Measurements from ENCODE around the gene PRSS16.

Gene PRSS16

DNA sequence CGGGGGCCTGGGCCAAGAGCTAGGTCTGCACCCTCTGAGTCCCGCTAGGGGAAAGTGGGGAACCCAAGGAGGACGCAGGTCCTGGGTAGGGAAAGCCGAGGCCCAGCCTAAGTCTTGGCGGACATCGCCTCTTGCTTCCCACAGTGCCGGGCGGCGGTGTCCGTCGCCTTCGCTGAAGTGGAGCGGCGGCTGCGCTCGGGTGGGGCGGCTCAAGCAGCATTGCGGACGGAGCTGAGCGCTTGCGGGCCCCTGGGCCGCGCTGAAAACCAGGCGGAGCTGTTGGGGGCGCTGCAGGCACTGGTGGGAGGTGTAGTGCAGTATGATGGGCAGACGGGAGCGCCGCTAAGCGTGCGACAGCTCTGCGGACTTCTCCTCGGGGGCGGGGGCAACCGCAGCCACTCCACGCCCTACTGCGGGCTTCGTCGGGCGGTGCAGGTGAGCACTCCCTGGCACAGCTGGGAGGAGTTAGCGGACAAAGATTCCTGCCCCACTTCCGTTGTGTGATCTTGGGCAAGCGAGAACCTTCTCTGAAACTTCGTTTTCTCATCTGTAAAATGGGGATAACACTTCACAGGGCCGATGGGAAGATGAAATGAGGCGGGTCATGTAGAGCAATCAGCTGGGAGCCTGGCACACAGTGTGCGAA is 4.2 kb downstream of the PRSS16 start:
- Histone ChIP-seq H3K9me2 (ENCODE audit: low read depth, low read length) (no peaks in the 10 kb centered on the region), H2AFZ (ENCODE audit: low read length) (no peak overlapping the region), H3K27ac (ENCODE audit: low read depth, low read length, poor library complexity, severe bottlenecking) (no peak overlapping the region)

DNA sequence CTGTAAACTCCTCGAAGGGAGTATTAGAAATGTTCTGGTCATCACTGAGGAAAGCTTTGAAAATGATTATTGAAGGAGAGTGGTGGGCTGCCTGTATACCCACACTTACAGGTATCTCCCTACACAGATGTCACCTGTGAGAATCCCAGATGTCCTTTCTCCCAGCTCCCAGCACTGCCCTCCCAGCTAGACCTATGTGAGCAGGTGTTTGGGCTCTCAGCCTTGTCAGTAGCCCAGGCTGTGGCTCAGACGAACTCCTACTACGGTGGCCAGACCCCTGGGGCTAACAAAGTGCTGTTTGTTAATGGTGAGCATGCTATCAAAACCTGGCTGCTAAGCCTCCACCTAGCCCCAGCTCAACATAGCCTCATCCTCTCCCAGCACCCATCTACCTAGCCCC is 7.1 kb downstream of the PRSS16 start:
- Histone ChIP-seq H3K4me2 (ENCODE audit: low read length) (no peak overlapping the region), H3K9me3 (ENCODE audit: low read length) (no peaks in the 10 kb centered on the region), H3K27ac (ENCODE audit: low read depth, low read length, poor library complexity, severe bottlenecking) (no peak overlapping the region), H3K36me3 (ENCODE audit: insufficient read depth, low read length) (no peaks in the 10 kb centered on the region), H3K9me2 (ENCODE audit: low read depth, low read length) (no peaks in the 10 kb centered on the region), H3F3A (ENCODE audit: insufficient read depth, low read length) (no peaks in the 10 kb centered on the region), H3K9ac (ENCODE audit: low read length) (no peak overlapping the region), H4K20me1 (ENCODE audit: insufficient read depth, low read length) (no peaks in the 10 kb centered on the region), H3K27me3 (ENCODE audit: insufficient read depth, low read length) (no peaks in the 10 kb centered on the region), H3K4me3 (ENCODE audit: low read depth, low read length, poor library complexity, severe bottlenecking) (no peak overlapping the region), H2AFZ (ENCODE audit: low read length) (no peak overlapping the region), H3K4me1 (ENCODE audit: insufficient read depth, low read length, severe bottlenecking) (peaks cover 17% of the 10 kb centered on the region), H3K79me2 (ENCODE audit: insufficient read depth, low read length) (no peaks in the 10 kb centered on the region)
- TF ChIP-seq EZH2 (IDR thresholded peaks at IDR 0.05; ENCODE audit: borderline replicate concordance, low read length), result no peak
- TF ChIP-seq, protein P1, sequence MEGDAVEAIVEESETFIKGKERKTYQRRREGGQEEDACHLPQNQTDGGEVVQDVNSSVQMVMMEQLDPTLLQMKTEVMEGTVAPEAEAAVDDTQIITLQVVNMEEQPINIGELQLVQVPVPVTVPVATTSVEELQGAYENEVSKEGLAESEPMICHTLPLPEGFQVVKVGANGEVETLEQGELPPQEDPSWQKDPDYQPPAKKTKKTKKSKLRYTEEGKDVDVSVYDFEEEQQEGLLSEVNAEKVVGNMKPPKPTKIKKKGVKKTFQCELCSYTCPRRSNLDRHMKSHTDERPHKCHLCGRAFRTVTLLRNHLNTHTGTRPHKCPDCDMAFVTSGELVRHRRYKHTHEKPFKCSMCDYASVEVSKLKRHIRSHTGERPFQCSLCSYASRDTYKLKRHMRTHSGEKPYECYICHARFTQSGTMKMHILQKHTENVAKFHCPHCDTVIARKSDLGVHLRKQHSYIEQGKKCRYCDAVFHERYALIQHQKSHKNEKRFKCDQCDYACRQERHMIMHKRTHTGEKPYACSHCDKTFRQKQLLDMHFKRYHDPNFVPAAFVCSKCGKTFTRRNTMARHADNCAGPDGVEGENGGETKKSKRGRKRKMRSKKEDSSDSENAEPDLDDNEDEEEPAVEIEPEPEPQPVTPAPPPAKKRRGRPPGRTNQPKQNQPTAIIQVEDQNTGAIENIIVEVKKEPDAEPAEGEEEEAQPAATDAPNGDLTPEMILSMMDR (IDR thresholded peaks at IDR 0.05; ENCODE audit: low read length), result no peak

More for the DNA sequence above, 4.2 kb downstream of the PRSS16 start:
- H3K79me2 ChIP-seq (ENCODE audit: insufficient read depth, low read length), result no peaks in the 10 kb centered on the region
- H3K27me3 ChIP-seq (ENCODE audit: insufficient read depth, low read length), result no peaks in the 10 kb centered on the region
- no peaks in the 10 kb centered on the region for H3K36me3 ChIP-seq (ENCODE audit: insufficient read depth, low read length)
- H3K9me3 ChIP-seq (ENCODE audit: low read length), result no peaks in the 10 kb centered on the region
- peak overlapping the region; percentile 47; the same call in 1 of the 2 replicates for H3K9ac ChIP-seq (ENCODE audit: low read length)
- H4K20me1 ChIP-seq (ENCODE audit: insufficient read depth, low read length), result no peaks in the 10 kb centered on the region
- peak overlapping the region; percentile 71 for H3K4me3 ChIP-seq (ENCODE audit: low read depth, low read length, poor library complexity, severe bottlenecking)
- TF ChIP-seq, protein P1 (IDR thresholded peaks at IDR 0.05; ENCODE audit: low read length), result peak; percentile 67
- no peak for TF ChIP-seq EZH2 (IDR thresholded peaks at IDR 0.05; ENCODE audit: borderline replicate concordance, low read length)
- peaks cover 17% of the 10 kb centered on the region for H3K4me1 ChIP-seq (ENCODE audit: insufficient read depth, low read length, severe bottlenecking)
- no peaks in the 10 kb centered on the region for H3F3A ChIP-seq (ENCODE audit: insufficient read depth, low read length)
- peak overlapping the region; percentile 66 for H3K4me2 ChIP-seq (ENCODE audit: low read length)

DNA sequence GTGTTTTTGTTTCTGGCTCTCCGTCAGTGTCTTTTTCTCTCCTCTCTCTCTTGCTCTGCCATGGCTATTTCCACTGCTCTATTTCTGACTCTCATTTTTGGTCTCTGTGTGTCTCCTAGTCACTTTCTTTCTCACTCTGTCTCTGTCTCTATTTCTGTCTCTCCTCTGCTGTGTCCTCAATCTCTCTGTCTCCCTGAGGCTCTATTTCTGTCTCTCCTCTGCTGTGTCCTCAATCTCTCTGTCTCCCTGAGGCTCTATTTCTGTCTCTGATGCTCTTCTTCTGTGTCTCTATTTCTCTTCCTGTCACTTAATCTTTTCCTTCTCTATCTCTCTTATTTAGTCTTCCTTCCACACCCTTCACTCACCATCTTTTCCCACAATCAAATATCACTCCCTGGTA is 8.4 kb downstream of the PRSS16 start:
- Histone ChIP-seq H3F3A (ENCODE audit: insufficient read depth, low read length) (no peaks in the 10 kb centered on the region), H3K27ac (ENCODE audit: low read depth, low read length, poor library complexity, severe bottlenecking) (no peak overlapping the region), H3K4me2 (ENCODE audit: low read length) (no peak overlapping the region), H3K4me3 (ENCODE audit: low read depth, low read length, poor library complexity, severe bottlenecking) (no peak overlapping the region), H3K79me2 (ENCODE audit: insufficient read depth, low read length) (no peaks in the 10 kb centered on the region), H3K36me3 (ENCODE audit: insufficient read depth, low read length) (no peaks in the 10 kb centered on the region), H2AFZ (ENCODE audit: low read length) (no peak overlapping the region), H3K9ac (ENCODE audit: low read length) (no peak overlapping the region), H3K4me1 (ENCODE audit: insufficient read depth, low read length, severe bottlenecking) (peaks cover 8% of the 10 kb centered on the region), H3K9me2 (ENCODE audit: low read depth, low read length) (no peaks in the 10 kb centered on the region), H4K20me1 (ENCODE audit: insufficient read depth, low read length) (no peaks in the 10 kb centered on the region), H3K27me3 (ENCODE audit: insufficient read depth, low read length) (no peaks in the 10 kb centered on the region), H3K9me3 (ENCODE audit: low read length) (no peaks in the 10 kb centered on the region)
- TF ChIP-seq EZH2 (IDR thresholded peaks at IDR 0.05; ENCODE audit: borderline replicate concordance, low read length), result no peak
- TF ChIP-seq, protein P1 (IDR thresholded peaks at IDR 0.05; ENCODE audit: low read length), result no peak
